MM.1S (cell line): ENCODE data around the gene FGF8.
A peak's percentile ranks its signal among the peaks of the same experiment; 100 is the strongest.

Experiments
- DNase-seq: peaks from one replicate; pipeline ENCODE4 v3.0.0-alpha.2; 2015
- H2AFZ ChIP-seq: fragments of 300-600 bp; sonication (generic); 2 replicates; pipeline ENCODE4 v1.6.0; 2016; ENCODE audit warnings: antibody characterized with exemption, low read length
- H3F3A ChIP-seq: fragments of 300-600 bp; sonication (generic); 2 replicates; pipeline ENCODE4 v1.6.1; 2016; ENCODE audit warnings: mild to moderate bottlenecking, antibody characterized with exemption, low read length, moderate library complexity, mixed read lengths; ENCODE audit not compliant: insufficient read depth
- H3K27ac ChIP-seq: fragments of 300-600 bp; sonication (generic); 2 replicates; pipeline ENCODE4 v1.5.1; 2016; ENCODE audit warnings: mild to moderate bottlenecking, low read length
- H3K27me3 ChIP-seq: fragments of 300-600 bp; sonication (generic); replicated peaks from 2 replicates; pipeline ENCODE4 v1.6.0; 2016; ENCODE audit warnings: low read length; ENCODE audit not compliant: insufficient read depth
- H3K36me3 ChIP-seq: fragments of 300-600 bp; sonication (generic); replicated peaks from 2 replicates; pipeline ENCODE4 v1.6.1; 2016; ENCODE audit warnings: mild to moderate bottlenecking, low read length, mixed read lengths; ENCODE audit not compliant: insufficient read depth
- H3K4me1 ChIP-seq: fragments of 300-600 bp; sonication (generic); 2 replicates; pipeline ENCODE4 v1.6.1; 2016; ENCODE audit warnings: low read length, mixed read lengths
- H3K4me2 ChIP-seq: fragments of 300-600 bp; sonication (generic); 2 replicates; pipeline ENCODE4 v1.6.0; 2016; ENCODE audit warnings: low read depth, low read length
- H3K4me3 ChIP-seq: fragments of 300-600 bp; sonication (generic); 2 replicates; pipeline ENCODE4 v1.5.1; 2016; ENCODE audit warnings: low read length, mixed read lengths
- H3K79me2 ChIP-seq: fragments of 300-600 bp; sonication (generic); 2 replicates; pipeline ENCODE4 v1.6.1; 2016; ENCODE audit warnings: mixed run types, low read length, mixed read lengths
- H3K9ac ChIP-seq: fragments of 300-600 bp; sonication (generic); 2 replicates; pipeline ENCODE4 v1.6.1; 2016; ENCODE audit warnings: low read length, mixed read lengths
- H3K9me2 ChIP-seq: fragments of 300-600 bp; sonication (generic); replicated peaks from 2 replicates; pipeline ENCODE4 v1.6.1; 2016; ENCODE audit warnings: mild to moderate bottlenecking, low read length, mixed read lengths; ENCODE audit not compliant: insufficient read depth
- H3K9me3 ChIP-seq: fragments of 300-600 bp; sonication (generic); replicated peaks from 2 replicates; pipeline ENCODE4 v1.6.1; 2016; ENCODE audit warnings: mild to moderate bottlenecking, low read length, mixed read lengths; ENCODE audit not compliant: insufficient read depth
- H4K20me1 ChIP-seq: fragments of 300-600 bp; sonication (generic); 2 replicates; pipeline ENCODE4 v1.6.1; 2016; ENCODE audit warnings: mild to moderate bottlenecking, low read length, moderate library complexity, mixed read lengths; ENCODE audit not compliant: insufficient read depth
- EZH2 ChIP-seq: fragments of 300-600 bp; sonication (generic); optimal IDR thresholded peaks from 2 replicates; pipeline ENCODE3; 2017; ENCODE audit warnings: low read depth, mild to moderate bottlenecking, antibody characterized with exemption, low read length, mixed read lengths
- EZH2phosphoT487 ChIP-seq: fragments of 300-600 bp; sonication (generic); IDR thresholded peaks from 2 replicates; pipeline ENCODE4 v1.6.1; 2018; ENCODE audit warnings: antibody characterized with exemption, low read length
- TF ChIP-seq, protein P1 (sequence below): fragments of 300-600 bp; sonication (generic); IDR thresholded peaks from 2 replicates; pipeline ENCODE4 v1.5.1; 2016; ENCODE audit warnings: antibody characterized with exemption, low read length, mixed read lengths

FGF8 gene

DNA sequence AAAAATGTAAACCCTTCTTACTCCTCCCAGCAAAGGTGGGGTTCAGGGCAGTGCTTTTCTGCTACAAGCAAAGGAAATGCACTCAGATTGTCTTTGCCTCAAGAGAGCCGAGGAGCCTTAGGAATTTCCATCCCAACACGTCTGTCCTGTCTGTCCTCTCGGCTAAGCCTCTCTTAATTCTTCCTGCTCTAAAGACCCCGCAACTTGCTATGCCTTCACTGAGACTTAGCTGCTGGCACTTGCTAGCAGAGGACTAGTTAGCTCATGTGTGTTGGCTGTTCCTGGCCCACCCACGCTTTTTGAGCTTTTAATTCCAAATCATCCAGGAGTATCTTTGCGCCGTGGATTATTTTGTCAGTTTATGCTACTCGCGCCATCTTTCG lies 7.8 kb upstream of the FGF8 start:
- H3K27me3 ChIP-seq, result no peaks in the 10 kb centered on the region
- H3K79me2 ChIP-seq, result peaks cover 23% of the 10 kb centered on the region
- H3K4me1 ChIP-seq, result peaks cover 17% of the 10 kb centered on the region
- peak overlapping the region; percentile 94 for H3K4me2 ChIP-seq
- TF ChIP-seq, protein P1, sequence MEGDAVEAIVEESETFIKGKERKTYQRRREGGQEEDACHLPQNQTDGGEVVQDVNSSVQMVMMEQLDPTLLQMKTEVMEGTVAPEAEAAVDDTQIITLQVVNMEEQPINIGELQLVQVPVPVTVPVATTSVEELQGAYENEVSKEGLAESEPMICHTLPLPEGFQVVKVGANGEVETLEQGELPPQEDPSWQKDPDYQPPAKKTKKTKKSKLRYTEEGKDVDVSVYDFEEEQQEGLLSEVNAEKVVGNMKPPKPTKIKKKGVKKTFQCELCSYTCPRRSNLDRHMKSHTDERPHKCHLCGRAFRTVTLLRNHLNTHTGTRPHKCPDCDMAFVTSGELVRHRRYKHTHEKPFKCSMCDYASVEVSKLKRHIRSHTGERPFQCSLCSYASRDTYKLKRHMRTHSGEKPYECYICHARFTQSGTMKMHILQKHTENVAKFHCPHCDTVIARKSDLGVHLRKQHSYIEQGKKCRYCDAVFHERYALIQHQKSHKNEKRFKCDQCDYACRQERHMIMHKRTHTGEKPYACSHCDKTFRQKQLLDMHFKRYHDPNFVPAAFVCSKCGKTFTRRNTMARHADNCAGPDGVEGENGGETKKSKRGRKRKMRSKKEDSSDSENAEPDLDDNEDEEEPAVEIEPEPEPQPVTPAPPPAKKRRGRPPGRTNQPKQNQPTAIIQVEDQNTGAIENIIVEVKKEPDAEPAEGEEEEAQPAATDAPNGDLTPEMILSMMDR, result no peak
- TF ChIP-seq EZH2phosphoT487, result no peak
- no peak for TF ChIP-seq EZH2
- H3K9ac ChIP-seq, result peak overlapping the region; percentile 74; the same call in 1 of the 2 replicates
- H4K20me1 ChIP-seq, result no peaks in the 10 kb centered on the region; the same call in 1 of the 2 replicates
- H3K36me3 ChIP-seq, result peaks cover 3% of the 10 kb centered on the region; the same call in 1 of the 2 replicates
- no peaks in the 10 kb centered on the region for H3K9me3 ChIP-seq
- DNase-seq, result no peak
- peaks cover 39% of the 10 kb centered on the region for H3F3A ChIP-seq
- H3K9me2 ChIP-seq, result no peaks in the 10 kb centered on the region
- peak overlapping the region; percentile 87 for H3K4me3 ChIP-seq
- H2AFZ ChIP-seq, result peak overlapping the region; percentile 87
- no peak overlapping the region for H3K27ac ChIP-seq

DNA sequence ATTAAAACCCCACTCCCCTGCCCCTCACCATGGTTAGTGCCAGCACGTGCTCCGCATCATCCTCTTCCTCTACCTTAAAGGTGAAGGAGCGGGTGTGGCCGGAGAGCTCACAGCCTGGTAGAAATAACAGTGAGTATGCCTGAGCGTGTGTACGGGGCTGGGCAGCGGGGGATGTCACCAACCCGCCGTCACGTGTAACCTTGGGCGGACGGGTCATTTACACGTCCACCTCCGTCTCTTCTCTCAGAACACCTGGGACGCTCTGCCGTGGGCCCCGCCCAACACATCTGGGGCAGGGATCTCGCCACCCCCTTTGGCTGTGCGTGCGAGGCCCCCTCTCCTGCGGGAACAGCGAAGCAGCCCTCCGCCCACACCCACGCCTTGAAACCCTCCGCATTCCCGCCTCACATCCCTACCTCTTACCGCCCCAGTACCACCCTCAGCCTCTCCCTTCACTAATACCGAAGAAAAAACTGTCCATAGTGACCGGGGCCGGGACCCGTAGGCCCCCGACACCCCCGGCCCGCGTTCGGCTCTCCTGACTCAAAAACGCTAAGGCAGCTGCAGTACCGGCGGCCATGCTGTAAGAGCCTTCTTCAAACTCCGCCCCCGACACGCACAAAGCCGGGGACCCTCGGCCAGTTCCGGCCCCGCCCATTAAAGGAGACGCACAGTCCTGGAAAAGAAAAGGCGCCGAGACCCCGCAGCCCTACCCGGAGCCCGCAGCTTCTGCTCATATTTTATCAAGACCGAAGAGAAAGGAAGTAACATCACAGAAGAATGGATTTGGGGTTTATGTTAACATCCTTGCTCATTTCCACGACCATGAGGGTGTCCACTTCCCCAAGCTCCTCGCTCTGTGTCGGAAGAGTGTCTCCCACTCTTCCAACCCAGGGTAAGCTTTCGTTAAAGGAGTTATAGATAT lies 7.2 kb upstream of the FGF8 start, which contains the start of gene NPM3:
TSS of gene NPM3 (minus strand) at position 636 of the 925 bp plus-strand sequence. CDS start at position 580, 56 bp downstream.
- peak; percentile 87 for DNase-seq
- Histone ChIP-seq H3K9me3 (no peaks in the 10 kb centered on the region), H3K27me3 (peaks cover 4% of the 10 kb centered on the region; the same call in 1 of the 2 replicates)

DNA sequence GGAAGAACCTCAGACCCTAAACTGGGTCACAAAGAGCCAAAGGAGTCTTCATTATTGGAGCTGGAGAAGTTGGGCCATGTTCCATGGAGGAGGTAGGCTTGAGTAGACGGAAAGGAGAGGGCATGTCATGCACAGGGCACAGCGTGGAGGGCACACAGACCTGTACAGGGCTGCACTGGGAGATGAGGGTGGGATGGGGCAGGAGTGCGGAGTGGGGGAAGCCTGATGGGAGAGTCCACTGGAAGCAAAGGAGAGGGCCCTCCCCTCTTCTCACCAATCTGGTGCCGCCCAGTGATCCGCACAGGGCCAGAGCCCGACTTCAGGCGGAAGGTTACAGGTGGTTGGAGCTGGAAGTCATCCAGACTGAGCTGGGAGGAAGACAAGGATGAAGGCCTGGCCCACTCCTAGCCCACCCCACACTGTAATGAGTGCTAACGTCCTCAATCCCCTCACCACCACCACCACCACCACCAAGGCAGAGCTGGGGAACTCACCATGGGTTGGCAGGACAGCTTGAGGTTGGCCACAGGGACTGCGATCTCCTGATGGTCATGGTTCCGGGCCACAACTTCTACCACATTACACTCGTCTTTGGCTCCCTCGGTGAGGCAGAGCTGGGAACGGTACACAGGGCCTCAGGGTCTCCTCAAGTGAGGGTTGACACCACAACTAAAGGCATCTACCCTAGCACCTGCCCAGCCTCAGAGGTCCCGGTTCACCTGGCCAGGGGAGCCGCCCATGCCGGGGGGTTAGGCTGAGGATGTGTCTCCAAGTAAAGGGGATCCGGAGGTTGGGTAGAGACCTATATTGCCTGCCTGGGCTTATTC lies 6.3 kb upstream of the FGF8 start:
- Histone ChIP-seq H3K9me3 (no peaks in the 10 kb centered on the region), H3K4me1 (peaks cover 17% of the 10 kb centered on the region), H2AFZ (peak overlapping the region; percentile 87), H3K36me3 (peaks cover 3% of the 10 kb centered on the region; the same call in 1 of the 2 replicates), H3K4me2 (peak overlapping the region; percentile 94), H3F3A (peaks cover 34% of the 10 kb centered on the region), H4K20me1 (no peaks in the 10 kb centered on the region; the same call in 1 of the 2 replicates), H3K27me3 (peaks cover 10% of the 10 kb centered on the region), H3K4me3 (peak overlapping the region; percentile 87), H3K9ac (peak overlapping the region; percentile 74), H3K9me2 (no peaks in the 10 kb centered on the region), H3K27ac (no peak overlapping the region), H3K79me2 (peaks cover 18% of the 10 kb centered on the region)
- DNase-seq, result no peak
- TF ChIP-seq, protein P1, result no peak
- TF ChIP-seq EZH2, result no peak

More for the DNA sequence above, 7.2 kb upstream of the FGF8 start, which contains the start of gene NPM3:
- Histone ChIP-seq H3K36me3 (peaks cover 3% of the 10 kb centered on the region; the same call in 1 of the 2 replicates), H3K27ac (no peak within 1 kb of the TSS; the same call in 1 of the 2 replicates), H3K9ac (peak within 1 kb of the TSS; percentile 74), H3K79me2 (peaks cover 23% of the 10 kb centered on the region), H3K9me2 (no peaks in the 10 kb centered on the region), H4K20me1 (no peaks in the 10 kb centered on the region; the same call in 1 of the 2 replicates), H3K4me1 (peaks cover 17% of the 10 kb centered on the region), H2AFZ (peak within 1 kb of the TSS; percentile 87), H3K4me2 (peak within 1 kb of the TSS; percentile 94), H3K4me3 (peak within 1 kb of the TSS; percentile 87), H3F3A (peaks cover 39% of the 10 kb centered on the region)
- TF ChIP-seq, protein P1, result no peak
- TF ChIP-seq EZH2phosphoT487 (no peak), EZH2 (no peak)
